H9 (cell line): ENCODE results near the gene MCF2L2. TPM values are rescaled to one million over a fixed set of nuclear protein-coding genes. Genes with fewer than 3 reads are reported as not detected.
A peak's percentile ranks its signal among the peaks of the same experiment; 100 is the strongest.

Source experiments
- DNase-seq: peaks from one replicate; pipeline ENCODE4 v3.0.0-alpha.2; 2017
- H2AFZ ChIP-seq: one replicate; pipeline ENCODE4 v1.6.1; 2013; ENCODE audit warnings: mild to moderate bottlenecking, low read length, control low read depth, moderate library complexity
- H2AK5ac ChIP-seq: 2 replicates; pipeline ENCODE4 v1.6.1; 2013; ENCODE audit warnings: low read length, control low read depth, mixed read lengths; ENCODE audit not compliant: insufficient read length
- H2BK120ac ChIP-seq: one replicate; pipeline ENCODE4 v1.6.1; 2013; ENCODE audit warnings: low read depth, mild to moderate bottlenecking, low read length, control low read depth, inconsistent platforms; ENCODE audit not compliant: poor library complexity, severe bottlenecking
- H2BK12ac ChIP-seq: 2 replicates; pipeline ENCODE4 v1.6.1; 2013; ENCODE audit warnings: low read length, control low read depth, mixed read lengths, low read depth; ENCODE audit not compliant: insufficient read length
- H2BK15ac ChIP-seq: 2 replicates; pipeline ENCODE4 v1.6.1; 2013; ENCODE audit warnings: low read depth, low read length, control low read depth
- H2BK20ac ChIP-seq: one replicate; pipeline ENCODE4 v1.6.1; 2013; ENCODE audit warnings: low read depth, mild to moderate bottlenecking, low read length, control low read depth, inconsistent platforms; ENCODE audit not compliant: poor library complexity, severe bottlenecking
- H2BK5ac ChIP-seq: 2 replicates; pipeline ENCODE4 v1.6.1; 2013; ENCODE audit warnings: low read length, control low read depth, mixed read lengths; ENCODE audit not compliant: insufficient read length
- H3K14ac ChIP-seq: 2 replicates; pipeline ENCODE4 v1.6.1; 2013; ENCODE audit warnings: low read length, control low read depth; ENCODE audit not compliant: insufficient read depth
- H3K18ac ChIP-seq: 2 replicates; pipeline ENCODE4 v1.6.1; 2013; ENCODE audit warnings: low read depth, mild to moderate bottlenecking, mixed read lengths, low read length, control low read depth; ENCODE audit not compliant: insufficient read length
- H3K23ac ChIP-seq: 2 replicates; pipeline ENCODE4 v1.6.1; 2013; ENCODE audit warnings: low read length, control low read depth, mixed read lengths, low read depth; ENCODE audit not compliant: insufficient read length
- H3K23me2 ChIP-seq: 2 replicates; pipeline ENCODE4 v1.6.1; 2013; ENCODE audit warnings: low read depth, mild to moderate bottlenecking, mixed read lengths, low read length, control low read depth; ENCODE audit not compliant: insufficient read length, poor library complexity, severe bottlenecking
- H3K27ac ChIP-seq: 2 replicates; pipeline ENCODE4 v1.5.1; 2013; ENCODE audit warnings: low read length, control low read depth, mixed read lengths, low read depth; ENCODE audit not compliant: insufficient read length
- H3K27me3 ChIP-seq: 2 replicates; pipeline ENCODE4 v1.6.1; 2013; ENCODE audit warnings: low read length, control low read depth, inconsistent platforms; ENCODE audit not compliant: insufficient read depth
- H3K4ac ChIP-seq: 2 replicates; pipeline ENCODE4 v1.6.1; 2013; ENCODE audit warnings: low read depth, mild to moderate bottlenecking, control low read depth, inconsistent platforms, low read length, moderate library complexity
- H3K4me1 ChIP-seq: 2 replicates; pipeline ENCODE4 v1.6.1; 2013; ENCODE audit warnings: low read length, control low read depth, inconsistent platforms; ENCODE audit not compliant: insufficient read depth
- H3K4me2 ChIP-seq: 2 replicates; pipeline ENCODE4 v1.6.1; 2013; ENCODE audit warnings: low read length, control low read depth, mixed read lengths; ENCODE audit not compliant: insufficient read length, insufficient read depth
- H3K56ac ChIP-seq: 2 replicates; pipeline ENCODE4 v1.6.1; 2013; ENCODE audit warnings: low read depth, mild to moderate bottlenecking, mixed read lengths, low read length, control low read depth; ENCODE audit not compliant: insufficient read length
- H3K79me1 ChIP-seq: 2 replicates; pipeline ENCODE4 v1.6.1; 2013; ENCODE audit warnings: low read depth, mild to moderate bottlenecking, moderate library complexity, low read length, control low read depth, inconsistent platforms; ENCODE audit not compliant: insufficient read depth, poor library complexity, severe bottlenecking
- H3K79me2 ChIP-seq: 2 replicates; pipeline ENCODE4 v1.6.1; 2013; ENCODE audit warnings: low read length, control low read depth, inconsistent platforms; ENCODE audit not compliant: insufficient read depth
- H3K9ac ChIP-seq: 2 replicates; pipeline ENCODE4 v1.6.1; 2013; ENCODE audit warnings: low read length, control low read depth, mixed read lengths; ENCODE audit not compliant: insufficient read length; ENCODE audit errors: extremely low read depth
- H3K9me3 ChIP-seq: one replicate; pipeline ENCODE4 v1.6.1; 2013; ENCODE audit warnings: low read depth, low read length, inconsistent platforms; ENCODE audit not compliant: control insufficient read depth
- H3T11ph ChIP-seq: one replicate; pipeline ENCODE4 v1.6.1; 2013; ENCODE audit warnings: mild to moderate bottlenecking, low read length, control low read depth, inconsistent platforms
- H4K20me1 ChIP-seq: one replicate; pipeline ENCODE4 v1.6.1; 2013; ENCODE audit not compliant: control insufficient read depth, insufficient read length, insufficient read depth
- H4K5ac ChIP-seq: 2 replicates; pipeline ENCODE4 v1.6.1; 2013; ENCODE audit warnings: low read depth, mild to moderate bottlenecking, mixed read lengths, low read length, control low read depth; ENCODE audit not compliant: insufficient read length
- H4K8ac ChIP-seq: replicated peaks from 2 replicates; pipeline ENCODE4 v1.6.1; 2013; ENCODE audit warnings: low read length, control low read depth, mixed read lengths, low read depth; ENCODE audit not compliant: insufficient read length
- H4K91ac ChIP-seq: 2 replicates; pipeline ENCODE4 v1.6.1; 2013; ENCODE audit warnings: low read depth, mild to moderate bottlenecking, moderate library complexity, mixed read lengths, low read length, control low read depth; ENCODE audit not compliant: insufficient read length
- H3K27ac Mint-ChIP-seq, 3 experiments: 2 replicates in 2 of 3; 3 replicates in 1 of 3; pipeline ENCODE4 v1.8.0; 2020 to 2021; ENCODE audit warnings: mixed read lengths in 3 of 3, mild to moderate bottlenecking in 1 of 3, moderate library complexity in 1 of 3
- H3K27me3 Mint-ChIP-seq: 2 replicates; pipeline ENCODE4 v1.8.0; 2021; ENCODE audit warnings: low read depth, mild to moderate bottlenecking, moderate library complexity, mixed read lengths
- H3K36me3 Mint-ChIP-seq, 3 experiments: 2 replicates in 2 of 3; 3 replicates in 1 of 3; pipeline ENCODE4 v1.8.0; 2020 to 2021; ENCODE audit warnings: low read depth in 3 of 3, mixed read lengths in 3 of 3; ENCODE audit not compliant: insufficient read depth in 1 of 3
- H3K4me1 Mint-ChIP-seq, 2 experiments: 2 replicates each; pipeline ENCODE4 v1.8.0; 2020; ENCODE audit warnings: mixed read lengths in 2 of 2
- H3K4me3 Mint-ChIP-seq, 2 experiments: 2 replicates in 1 of 2; 3 replicates in 1 of 2; pipeline ENCODE4 v1.8.0; 2020 to 2021; ENCODE audit warnings: mild to moderate bottlenecking in 2 of 2, mixed read lengths in 2 of 2, moderate library complexity in 1 of 2
- H3K9me3 Mint-ChIP-seq, 2 experiments: 2 replicates in 1 of 2; 3 replicates in 1 of 2; pipeline ENCODE4 v1.8.0; 2020; ENCODE audit warnings: mild to moderate bottlenecking in 2 of 2, mixed read lengths in 2 of 2, moderate library complexity in 1 of 2
- WGBS: extraction: QIAGEN DNeasy Blood & Tissue Kit; methylation state at CpG from one replicate; pipeline ENCODE4 v1.1.7; 2013; ENCODE audit warnings: missing lambda C conversion rate, low lambda C conversion rate, mixed read lengths; ENCODE audit not compliant: insufficient read length; ENCODE audit errors: extremely low coverage; 5-methylcytosine and 5-hydroxymethylcytosine counted together
- total RNA-seq: library from RNA; stranded (reverse); gene quantifications from 2 replicates; pipeline ENCODE4 v1.2.1, GENCODE V29; 2021
- TF ChIP-seq, protein P1 (sequence below): fragments of 200-600 bp; sonication (generic); conservative IDR thresholded peaks from 3 replicates; pipeline ENCODE4 v1.8.0; 2021; ENCODE audit warnings: antibody characterized with exemption, mild to moderate bottlenecking

The MCF2L2 gene
- total RNA-seq, 1 experiment from 2014 or later, result 6.4 TPM

DNA sequence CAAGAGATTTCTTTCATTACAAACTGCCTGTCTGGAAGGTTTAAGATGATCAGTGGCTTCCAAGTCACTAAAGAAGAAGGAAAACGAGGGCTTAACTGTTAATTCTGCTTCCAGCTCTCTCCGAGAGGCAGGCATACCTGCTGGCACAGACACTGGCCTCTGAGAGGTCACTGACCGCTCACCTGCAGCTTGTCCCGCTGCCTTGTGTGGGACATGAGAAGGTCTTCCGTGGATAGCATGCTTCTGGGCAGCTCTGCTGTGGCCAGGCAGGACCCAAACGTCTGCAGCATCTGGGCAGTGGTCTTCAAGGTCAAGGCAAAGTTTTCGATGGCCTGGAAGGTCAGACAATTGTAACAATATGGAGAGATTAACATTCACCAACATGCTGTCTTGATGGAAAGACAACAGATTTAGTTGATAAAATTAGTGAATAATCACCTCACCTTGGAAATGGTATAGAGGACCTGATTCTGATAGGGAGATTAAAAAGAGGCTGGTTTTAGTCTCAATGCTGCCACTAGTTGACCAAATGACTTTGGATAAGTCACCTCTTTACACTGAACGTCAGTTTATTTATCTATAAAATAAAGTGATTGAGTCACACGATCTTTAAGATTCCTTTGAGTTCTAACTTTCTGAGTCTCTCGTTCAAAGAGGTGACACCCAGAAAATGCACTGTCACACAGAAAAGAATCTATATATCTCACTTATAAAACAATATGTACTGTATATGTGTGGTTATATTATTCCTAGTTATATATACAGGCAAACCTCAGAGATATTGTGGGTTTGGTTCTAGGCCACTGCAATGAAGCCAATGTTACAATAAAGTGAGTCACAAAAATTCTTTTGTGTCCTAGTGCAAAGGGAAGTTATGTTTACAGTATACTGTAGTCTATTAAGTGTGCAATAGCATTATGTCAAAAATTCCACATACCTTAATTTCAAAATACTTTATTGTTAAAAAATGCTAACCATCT lies 110.2 kb downstream of the MCF2L2 start:
- no peak overlapping the region for H2BK120ac ChIP-seq
- no peak overlapping the region for H3K14ac ChIP-seq
- H3K9me3 ChIP-seq, result no peaks in the 10 kb centered on the region
- H3K4me3 Mint-ChIP-seq, result no peak overlapping the region
- H3K27me3 ChIP-seq, result no peaks in the 10 kb centered on the region
- H3K56ac ChIP-seq, result no peak overlapping the region
- H2BK12ac ChIP-seq, result no peak overlapping the region
- no peaks in the 10 kb centered on the region for H3K79me2 ChIP-seq
- no peak overlapping the region for H4K5ac ChIP-seq
- DNase-seq, result no peak
- TF ChIP-seq, protein P1, sequence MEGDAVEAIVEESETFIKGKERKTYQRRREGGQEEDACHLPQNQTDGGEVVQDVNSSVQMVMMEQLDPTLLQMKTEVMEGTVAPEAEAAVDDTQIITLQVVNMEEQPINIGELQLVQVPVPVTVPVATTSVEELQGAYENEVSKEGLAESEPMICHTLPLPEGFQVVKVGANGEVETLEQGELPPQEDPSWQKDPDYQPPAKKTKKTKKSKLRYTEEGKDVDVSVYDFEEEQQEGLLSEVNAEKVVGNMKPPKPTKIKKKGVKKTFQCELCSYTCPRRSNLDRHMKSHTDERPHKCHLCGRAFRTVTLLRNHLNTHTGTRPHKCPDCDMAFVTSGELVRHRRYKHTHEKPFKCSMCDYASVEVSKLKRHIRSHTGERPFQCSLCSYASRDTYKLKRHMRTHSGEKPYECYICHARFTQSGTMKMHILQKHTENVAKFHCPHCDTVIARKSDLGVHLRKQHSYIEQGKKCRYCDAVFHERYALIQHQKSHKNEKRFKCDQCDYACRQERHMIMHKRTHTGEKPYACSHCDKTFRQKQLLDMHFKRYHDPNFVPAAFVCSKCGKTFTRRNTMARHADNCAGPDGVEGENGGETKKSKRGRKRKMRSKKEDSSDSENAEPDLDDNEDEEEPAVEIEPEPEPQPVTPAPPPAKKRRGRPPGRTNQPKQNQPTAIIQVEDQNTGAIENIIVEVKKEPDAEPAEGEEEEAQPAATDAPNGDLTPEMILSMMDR, result no peak
- H3K18ac ChIP-seq, result no peak overlapping the region
- no peak overlapping the region for H3K9ac ChIP-seq
- H3K27ac ChIP-seq, result no peak overlapping the region
- peaks cover 15 to 21% of the 10 kb centered on the region in 2 experiments for H3K4me1 Mint-ChIP-seq
- H3K23ac ChIP-seq, result no peak overlapping the region
- no peak overlapping the region for H2AFZ ChIP-seq
- H4K8ac ChIP-seq, result no peak overlapping the region
- no peak overlapping the region for H2BK5ac ChIP-seq
- H3K27me3 Mint-ChIP-seq, result no peaks in the 10 kb centered on the region
- no peaks in the 10 kb centered on the region for H4K20me1 ChIP-seq
- H3K9me3 Mint-ChIP-seq, result no peaks in the 10 kb centered on the region
- H2BK15ac ChIP-seq, result no peak overlapping the region
- H3K36me3 Mint-ChIP-seq, result peaks cover 0 to 2% (median 0%) of the 10 kb centered on the region in 3 experiments; a peak in 2 of 7 replicates
- no peak overlapping the region for H2AK5ac ChIP-seq
- H3K4ac ChIP-seq, result no peak overlapping the region
- H4K91ac ChIP-seq, result no peak overlapping the region
- no peaks in the 10 kb centered on the region for H3K4me1 ChIP-seq
- H3K27ac Mint-ChIP-seq, result peak overlapping the region in 1 of 3 experiments; percentile 49; a peak in 2 of 7 replicates
- WGBS, result no CpG with 5 or more reads among the region's 10 CpGs
- H3K23me2 ChIP-seq, result no peaks in the 10 kb centered on the region
- H2BK20ac ChIP-seq, result no peak overlapping the region
- no peak overlapping the region for H3T11ph ChIP-seq
- H3K4me2 ChIP-seq, result no peak overlapping the region
- H3K79me1 ChIP-seq, result no peaks in the 10 kb centered on the region
